NCI-H748 treated with DMSO at 0.1 percent for 48 hours (cell line): ENCODE results near the gene EARS2.
A peak's percentile ranks its signal among the peaks of the same experiment; 100 is the strongest.
"Not testable (repeated sequence)": the region's sequence is repeated elsewhere in the genome, so short reads cannot be mapped to it uniquely, and the experiment has no call there.

Experiments
- DNase-seq: peaks from one replicate; lab custom pipeline; 2025; lab: John Stamatoyannopoulos, UW

Gene EARS2

DNA sequence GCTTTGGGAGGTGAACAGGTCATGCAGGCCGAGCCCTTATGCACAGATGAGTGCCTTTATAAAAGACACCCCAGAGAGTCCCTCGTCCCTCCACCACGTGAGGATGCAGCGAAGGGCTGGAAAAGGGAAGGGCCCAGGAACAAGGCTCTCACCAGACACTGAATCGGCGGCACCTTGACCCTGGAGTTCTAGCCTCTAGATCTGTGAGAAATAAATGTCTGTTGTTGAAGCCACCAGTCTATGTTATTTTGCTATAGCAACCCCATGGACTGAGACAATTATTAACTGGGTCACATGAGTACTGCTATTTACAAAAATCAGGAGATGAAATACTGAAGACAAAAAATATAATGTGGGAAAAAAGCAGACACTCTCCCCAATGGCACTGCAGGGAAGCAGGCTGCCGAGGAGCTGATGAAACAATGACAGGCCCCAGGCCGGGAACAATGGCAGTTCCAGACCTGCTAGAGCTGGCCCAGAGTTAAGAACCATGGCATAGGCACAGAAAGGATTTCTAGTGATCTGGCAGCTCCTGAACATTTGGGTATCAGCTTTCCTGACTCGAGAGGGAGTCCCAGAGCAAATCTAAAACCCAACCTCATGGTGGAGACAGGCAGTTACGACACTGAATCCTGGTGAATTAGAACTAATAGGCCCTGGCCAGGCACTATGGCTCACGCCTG lies 29.0 kb downstream of the EARS2 start:
- DNase-seq = no peak

DNA sequence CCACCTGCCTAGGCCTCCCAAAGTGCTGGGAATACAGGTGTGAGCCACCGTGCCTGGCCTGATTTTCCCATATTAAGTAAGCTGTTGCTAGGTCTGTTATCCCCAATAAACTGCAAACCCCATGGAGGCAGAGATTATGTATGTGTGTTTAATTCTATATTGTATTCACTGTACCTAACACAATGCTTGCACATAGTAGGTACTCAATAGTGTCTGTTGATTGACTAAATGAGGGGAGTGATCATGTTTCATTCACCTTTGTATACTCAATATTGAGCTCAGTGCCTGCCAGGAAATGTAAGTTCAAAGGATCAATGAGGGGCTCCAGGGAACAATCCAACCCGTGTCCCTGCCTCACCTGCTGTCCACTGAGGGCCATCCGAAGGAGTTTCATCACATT lies 32.3 kb downstream of the EARS2 start:
- DNase-seq = no peak

DNA sequence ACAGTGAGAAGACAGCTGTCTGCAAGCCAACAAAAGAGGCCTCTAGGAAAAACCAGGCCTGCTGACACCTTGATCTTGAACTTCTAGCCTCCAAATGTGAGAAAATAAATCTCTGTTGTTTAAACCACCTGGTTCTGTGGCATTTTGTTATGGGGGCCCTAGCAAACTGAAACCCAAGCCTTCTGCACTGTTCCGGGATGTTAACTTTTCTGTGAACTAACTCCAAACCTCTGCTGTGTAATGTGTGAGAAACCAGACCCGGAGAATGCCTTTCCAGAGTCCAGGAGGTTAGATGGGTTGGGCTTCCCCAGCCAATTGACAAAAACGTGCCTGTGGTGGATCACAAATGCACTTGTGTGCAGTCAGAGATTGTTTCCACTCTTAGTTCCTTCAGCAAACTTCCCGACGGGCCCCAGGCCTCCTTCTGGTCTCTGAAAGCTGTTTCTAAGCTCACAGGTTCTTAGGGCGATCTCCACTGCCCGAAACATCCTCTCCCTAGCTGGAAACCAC lies 33.2 kb downstream of the EARS2 start:
- DNase-seq = no peak

DNA sequence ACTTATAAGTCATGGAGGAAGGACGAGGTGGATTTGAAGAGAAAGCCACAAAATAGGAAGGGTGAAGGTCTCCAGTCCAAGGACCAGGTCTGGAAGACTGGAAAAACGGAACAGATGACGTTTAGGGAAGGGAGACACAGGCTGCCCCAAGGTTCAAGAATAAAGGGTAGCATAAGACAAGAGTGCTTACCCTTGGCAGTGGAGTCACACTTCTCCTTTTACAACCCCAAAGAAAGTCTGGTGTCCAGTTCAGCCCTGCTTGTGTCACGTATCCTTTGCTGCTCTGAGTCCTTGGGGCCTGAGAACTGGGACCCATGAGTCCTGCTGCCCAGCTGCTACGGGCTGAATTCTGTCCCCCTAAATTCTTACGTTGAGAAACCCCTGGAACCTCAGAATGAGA lies 33.8 kb downstream of the EARS2 start:
- DNase-seq = no peak

DNA sequence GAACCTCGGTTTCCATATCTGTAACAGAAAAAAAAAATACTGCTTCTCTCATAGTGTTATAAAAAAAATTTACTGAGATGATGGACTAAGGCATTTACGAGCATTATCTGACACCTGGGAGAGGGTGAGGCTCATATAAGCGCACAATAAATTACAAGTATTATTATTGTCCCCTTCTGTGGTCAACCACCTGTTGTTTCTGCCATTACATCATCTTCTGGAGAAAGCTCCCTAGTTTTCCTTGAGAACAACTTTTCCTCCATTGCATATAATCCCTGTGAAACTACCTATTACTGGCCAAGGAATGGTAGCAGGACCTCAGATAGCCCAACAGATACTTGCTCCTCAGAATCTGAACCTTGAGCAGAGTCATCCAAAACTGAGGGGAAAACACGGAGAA lies 35.2 kb downstream of the EARS2 start:
- DNase-seq = no peak

DNA sequence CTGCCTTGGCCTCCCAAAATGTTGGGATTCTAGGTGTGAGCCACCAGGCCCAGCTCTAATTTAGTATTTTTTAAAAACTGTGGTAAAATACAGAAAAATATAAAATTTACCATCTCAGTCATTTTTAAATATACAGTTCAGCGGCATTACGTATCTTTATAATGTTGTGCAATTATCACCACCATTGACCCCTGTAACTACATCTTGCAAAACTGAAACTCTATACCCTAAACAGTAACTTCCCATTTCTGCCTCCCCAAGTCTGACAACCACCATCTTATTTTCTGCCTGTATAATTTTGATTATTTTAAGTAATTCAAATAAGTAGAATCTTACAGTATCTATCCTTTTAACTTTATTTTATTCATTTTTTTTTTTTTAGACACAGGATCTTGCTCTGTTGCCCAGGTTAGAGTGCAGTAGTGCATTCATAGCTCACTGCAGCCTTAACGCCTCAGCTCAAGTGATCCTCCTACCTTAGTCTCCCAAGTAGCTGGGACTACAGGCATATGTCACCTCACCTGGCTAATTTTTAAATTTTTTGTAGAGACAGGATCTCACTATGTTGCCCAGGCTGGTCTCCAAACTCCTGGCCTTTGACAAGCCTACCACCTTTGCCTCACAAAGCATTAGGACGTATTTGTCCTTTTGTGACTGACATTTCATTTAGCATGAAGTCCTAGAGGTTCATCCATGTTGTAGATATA lies 36.0 kb downstream of the EARS2 start:
- DNase-seq = no peak

DNA sequence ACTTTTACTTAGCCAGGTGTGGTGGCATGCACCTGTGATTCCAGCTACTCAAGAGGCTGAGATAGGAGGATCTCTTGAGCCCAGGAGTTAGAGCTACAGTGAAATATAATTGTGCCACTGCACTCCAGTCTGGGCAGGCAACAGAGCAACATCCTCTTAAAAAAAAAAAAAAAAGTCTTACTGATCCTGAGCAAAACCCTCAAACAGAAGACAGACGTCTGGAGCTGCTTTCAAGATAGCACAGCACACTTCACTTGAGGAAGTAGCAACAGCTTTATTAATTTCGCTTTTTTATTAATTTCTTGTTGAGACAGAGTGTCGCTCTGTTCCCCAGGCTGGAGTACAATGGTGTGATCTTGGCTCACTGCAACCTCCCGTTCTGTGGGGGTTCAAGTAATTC lies 36.6 kb downstream of the EARS2 start:
- DNase-seq = no peak

DNA sequence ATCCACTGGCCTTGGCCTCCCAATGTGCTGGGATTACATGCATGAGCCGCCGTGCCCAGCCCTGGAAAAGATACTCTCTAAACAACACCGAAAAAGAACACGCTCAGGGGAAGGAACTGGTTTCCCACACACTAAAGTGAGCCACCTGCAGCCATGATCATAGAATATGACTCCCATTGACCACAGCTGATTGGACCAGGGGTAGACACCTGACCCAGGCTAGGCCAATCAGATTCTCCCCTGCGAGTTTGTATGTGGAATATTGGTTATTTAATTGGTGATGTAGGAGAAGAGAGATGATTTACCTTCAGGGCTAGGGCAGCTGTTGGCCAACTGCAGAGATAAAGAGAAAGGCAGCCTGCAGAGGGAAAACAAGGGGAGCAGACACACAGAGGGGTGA lies 37.9 kb downstream of the EARS2 start:
- no peak for DNase-seq

DNA sequence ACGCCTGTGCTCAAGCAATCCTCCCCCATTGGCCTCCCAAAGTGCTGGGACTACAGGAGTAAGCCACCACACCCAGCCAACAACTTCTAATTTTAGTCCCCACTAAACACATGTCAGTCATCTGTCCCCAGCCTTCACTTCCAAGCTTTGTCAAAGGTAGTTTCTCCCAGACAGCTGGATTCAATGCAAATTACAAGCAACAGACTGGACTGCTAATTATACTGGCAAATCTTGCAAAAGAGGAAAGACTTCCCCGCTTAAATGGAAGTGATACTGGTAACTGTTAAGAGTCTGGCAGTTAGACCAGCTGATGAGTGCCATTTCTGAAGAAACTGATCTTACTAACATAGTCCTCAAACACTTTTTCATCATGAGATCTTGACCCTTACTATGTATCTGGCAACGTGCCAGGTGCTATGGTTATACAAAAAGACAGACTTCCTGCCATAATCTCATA lies 38.7 kb downstream of the EARS2 start:
- DNase-seq = no peak

DNA sequence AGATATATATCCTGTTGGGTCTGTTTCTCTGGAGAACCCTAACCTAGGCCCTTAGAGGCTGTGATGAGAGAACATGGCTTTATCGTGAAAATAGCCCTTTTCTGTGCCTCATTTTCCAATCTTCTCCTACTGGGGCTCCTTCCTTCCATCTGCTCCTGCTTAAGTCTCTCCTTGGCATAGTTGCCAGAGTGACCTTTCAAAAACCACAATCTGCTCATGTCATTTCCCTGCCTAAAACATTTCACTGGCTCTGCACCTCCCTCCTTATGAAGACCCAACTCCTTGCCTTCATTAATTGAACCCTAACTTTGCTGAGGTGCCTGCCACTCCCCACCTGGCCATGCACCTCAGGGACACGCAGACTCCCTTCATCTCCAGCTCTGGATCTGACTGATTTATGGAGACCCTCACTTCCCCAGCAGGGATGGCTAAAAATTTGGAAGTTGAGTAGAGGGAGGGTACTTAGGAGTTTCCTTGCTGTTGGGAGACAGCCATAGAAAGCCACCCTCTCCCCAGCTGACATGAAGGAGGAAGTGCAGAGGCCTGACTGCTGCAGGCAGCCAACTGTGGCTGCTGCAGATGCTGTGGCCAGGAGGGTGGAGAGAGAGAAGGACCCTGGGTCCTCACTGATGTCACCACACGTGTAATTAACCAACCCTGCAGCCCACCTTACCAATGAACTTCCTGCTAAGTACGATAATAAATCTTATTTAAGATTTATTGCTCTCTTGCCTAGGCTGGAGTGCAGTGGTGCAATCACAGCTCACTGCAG lies 40.6 kb downstream of the EARS2 start:
- no peak for DNase-seq

DNA sequence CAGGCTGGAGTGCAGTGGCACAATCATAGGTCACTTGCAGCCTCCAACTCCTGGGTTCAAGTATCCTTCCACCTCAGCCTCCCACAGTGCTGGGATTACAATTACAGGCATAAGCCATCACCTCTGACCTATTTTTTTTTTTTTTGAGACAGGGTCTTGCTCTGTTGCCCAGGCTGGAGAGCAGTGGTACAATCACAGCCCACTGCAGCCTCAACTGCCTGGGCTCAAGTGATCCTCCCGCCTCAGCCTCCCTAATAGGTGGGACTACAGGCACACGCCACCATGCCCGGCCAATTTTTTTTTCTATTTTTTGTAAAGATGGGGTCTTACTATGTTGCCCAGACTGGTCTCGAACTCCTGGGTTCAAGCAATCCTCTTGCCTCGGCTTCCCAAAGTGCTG lies 41.3 kb downstream of the EARS2 start:
- no peak for DNase-seq

DNA sequence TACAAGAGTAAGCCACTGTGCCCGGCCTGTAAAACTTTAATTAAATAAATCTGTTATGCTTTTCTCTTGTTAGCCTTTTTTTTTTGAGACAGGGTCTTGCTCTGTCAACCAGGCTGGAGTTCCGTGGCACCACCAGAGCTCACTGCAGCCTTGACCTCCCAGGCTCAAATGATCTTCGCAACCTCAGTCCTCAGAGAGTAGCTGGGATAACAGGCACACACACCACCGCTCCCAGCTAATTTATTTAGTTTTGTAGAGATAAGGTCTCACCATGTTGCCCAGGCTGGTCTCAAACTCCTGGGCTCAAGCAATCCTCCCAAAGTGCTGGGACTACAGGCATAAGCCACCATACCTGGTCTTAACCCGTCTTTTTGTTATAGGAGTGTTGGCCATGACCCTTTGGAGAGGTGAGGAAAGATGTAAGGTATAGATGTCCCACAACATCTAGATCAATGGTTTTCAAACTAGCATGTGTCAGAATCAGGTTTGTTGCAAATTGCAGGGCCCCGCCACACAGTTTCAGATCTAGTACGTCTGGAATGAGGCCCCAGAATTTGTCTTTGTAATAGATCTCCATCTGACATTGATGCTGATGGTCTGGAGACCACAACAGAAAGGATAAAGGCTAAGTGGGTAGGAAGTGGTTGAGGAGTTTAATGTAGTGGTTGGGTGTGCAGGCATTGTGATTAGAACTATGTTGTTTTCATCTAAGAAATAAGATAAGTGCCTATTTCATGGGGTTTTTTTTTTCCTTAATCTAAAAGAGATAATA lies 42.6 kb downstream of the EARS2 start:
- no peak for DNase-seq

DNA sequence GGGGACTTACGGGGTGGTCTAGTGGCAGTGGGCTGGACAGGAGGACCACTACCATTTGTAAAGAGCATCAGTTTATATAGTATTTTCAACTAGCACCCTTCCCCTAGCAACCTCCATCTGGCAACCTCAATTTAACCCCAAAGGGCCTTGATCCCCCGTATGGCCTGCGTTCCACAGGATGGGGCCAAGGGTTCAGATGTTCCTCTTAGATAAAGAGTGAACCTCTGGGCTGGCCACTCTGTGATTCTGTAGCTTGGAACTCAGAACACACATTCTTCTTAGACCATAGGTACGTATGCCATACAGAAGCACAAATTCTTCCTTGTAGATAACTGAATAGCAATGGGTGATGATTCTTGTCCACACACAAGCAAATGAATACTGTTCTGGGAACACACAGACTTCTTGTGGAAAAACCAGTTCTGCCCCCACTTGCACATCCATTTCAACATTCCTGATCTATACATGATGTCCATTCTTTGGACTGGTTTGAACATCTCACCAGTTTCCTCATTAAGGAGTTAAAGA lies 44.9 kb downstream of the EARS2 start:
- no peak for DNase-seq

DNA sequence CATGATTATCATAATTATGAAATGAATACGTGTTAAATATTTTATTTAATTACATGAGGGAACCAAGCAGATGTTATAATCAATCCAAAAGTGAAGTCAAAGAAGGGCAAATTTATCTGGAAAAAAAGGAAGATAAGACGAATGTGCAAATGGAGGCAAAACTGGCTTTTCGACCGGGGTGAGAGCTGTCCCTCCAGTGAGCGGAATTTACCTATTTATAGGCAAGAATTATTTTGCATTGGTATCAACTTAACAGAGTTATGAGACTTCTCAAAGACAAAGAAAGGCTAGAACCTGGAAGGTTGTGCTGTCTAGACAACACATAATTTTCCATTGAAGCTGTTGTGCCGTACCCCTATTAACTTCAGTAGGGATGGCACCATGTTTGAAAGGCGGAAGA lies 45.4 kb downstream of the EARS2 start:
- DNase-seq = no peak

DNA sequence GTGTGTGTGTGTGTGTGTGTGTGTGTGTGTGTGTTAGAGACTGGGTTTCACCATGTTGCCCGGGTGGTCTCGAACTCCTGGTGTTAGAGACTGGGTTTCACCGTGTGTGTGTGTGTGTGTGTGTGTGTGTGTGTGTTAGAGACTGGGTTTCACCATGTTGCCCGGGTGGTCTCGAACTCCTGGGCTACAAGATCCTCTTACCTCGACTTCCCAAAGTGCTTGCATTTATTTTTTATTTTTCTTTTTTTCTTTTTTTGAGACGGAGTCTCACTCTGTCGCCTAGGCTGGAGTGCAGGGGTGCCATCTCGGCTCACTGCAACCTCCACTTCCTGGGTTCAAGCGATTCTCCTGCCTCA lies 46.3 kb downstream of the EARS2 start:
- not testable (repeated sequence) for DNase-seq

DNA sequence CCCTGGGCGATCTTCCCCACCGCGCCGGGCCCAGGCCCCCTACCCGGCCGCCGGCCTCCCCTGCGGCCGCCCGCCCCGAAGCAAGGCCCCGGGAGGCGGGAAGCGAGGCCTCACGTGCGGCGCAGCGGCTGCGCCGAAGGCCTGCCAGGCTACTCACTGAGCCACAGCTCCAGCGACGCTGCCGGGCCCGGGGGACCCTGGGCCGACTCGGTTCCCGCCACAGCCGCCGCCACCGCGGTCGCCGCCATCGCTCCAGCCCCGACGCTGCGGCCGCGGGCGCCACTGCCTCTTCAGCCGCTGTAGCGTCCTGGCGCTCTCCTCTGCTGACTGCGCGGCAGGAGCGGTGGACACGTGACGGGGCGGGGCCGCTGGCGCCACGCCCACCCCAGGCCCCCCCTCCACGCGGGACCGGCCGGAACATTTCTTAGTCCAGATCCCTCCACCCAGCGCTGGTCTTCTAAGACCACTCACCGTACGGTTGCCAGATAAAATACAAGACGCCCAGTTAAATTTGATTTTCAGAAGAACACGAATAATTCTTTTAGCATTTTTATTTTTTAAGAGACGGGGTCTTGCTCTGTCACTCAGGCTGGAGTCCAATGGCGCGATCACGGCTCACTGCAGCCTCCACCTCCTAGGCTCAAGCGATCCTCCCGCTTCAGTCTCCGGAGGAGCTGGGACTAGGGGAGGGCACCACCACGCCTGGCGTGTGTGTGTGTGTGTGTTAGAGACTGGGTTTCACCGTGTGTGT lies 46.8 kb downstream of the EARS2 start, which contains the start of gene GGA2:
Gene GGA2, minus strand, starts transcription at position 331 of the 751 bp plus-strand sequence. Its CDS starts 83 bp downstream, at position 248.
- DNase-seq = peak; percentile 71

DNA sequence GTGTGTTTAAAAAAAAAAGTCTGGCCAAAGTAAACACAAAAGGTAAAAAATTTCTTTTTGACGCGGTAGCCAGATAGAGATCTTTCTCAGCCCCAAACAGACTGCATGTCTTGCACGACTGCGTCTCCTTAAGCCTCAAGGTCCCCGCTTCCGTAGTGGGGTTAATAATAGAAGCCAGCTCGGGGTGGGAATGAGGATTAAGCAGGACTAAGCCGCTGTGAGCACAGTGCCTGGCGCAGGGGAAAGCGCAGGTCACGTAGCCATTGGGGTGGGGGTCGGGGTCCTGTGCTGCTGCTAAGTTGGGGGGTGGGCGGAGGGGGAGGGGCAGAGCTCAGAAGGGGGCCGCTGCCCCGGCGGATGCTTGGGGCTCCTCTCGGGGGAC lies 47.4 kb downstream of the EARS2 start:
- peak; percentile 21 for DNase-seq

DNA sequence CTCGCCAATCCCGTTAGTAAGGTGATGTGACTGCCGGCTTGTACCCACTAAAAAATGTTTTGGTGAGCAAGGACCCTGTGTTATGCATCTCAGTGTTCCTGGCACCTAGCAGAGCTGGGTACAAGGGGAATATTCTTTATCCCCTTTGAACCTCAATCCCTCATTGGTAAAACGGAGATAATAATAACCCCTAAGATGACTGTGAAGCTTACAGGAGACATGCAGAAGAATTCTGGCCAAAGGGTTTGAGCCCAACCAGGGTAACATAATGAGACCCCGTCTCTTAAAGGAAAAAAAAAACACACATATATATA lies 47.8 kb downstream of the EARS2 start:
- no peak for DNase-seq

DNA sequence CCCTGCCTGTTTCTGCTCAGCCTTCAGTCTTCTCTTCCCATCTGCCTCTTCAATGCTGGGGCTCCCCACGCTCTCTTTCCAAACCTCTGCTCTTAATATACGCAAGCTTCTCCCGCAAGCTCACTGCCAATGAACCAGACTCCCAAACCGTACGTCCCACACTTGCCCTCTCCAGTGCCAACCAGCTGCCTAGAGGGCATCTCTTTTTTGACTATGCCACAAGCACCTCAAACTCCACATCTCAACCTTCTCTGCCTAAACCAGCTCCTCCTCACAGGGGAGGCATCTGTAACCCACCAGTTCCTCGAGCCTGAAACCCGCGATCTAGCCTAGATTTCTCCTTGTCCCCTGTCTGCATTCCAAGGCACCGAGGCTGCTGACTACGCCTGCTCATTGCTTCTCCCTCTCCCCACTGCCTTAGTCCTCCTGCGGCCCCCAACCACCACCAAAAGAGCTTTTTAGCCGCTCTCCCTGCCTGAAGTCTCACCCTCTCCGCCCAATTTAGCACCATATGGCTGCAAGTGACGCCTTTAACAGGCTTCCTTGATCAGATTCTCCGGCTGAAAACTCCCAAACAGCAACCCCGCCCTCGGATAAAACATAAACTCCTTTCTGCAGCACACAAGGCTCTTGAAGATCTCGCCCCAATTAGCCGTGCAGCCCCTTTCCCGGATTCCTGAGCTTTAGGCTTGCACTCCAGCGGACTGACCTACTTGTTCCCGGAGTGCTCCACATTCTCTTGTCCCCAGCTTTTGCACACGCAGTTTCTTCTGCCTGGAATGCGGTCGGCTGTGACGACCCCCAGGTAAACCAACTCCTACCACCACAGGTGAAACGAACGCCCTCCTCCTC lies 48.3 kb downstream of the EARS2 start:
- DNase-seq = no peak

DNA sequence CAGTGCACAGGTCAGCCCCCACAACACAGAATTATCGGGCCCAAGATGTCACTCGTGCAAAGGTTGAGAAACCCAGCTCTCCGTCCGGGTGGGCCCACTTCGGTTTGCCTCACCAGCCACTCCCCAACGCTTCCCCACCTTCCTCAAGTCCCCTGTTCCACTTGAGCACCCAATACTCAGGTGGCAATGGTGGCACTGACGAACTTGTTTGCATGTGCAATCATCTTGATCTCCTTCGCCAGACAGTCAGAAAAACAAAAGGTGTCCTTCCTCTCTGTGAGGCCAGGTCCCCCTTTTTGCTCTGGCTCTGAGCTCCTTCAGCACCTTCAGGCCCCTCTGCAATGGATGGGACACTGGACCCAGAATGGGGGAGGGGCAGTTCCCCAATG lies 50.5 kb downstream of the EARS2 start:
- DNase-seq = no peak
